OCI-LY7 (cell line): ENCODE data around the gene PLEKHA5. TPM values are rescaled to one million over a fixed set of nuclear protein-coding genes. Genes with fewer than 3 reads are reported as not detected.

Source experiments
- BruUV-seq: library from RNA; stranded (reverse); fragments of 400-500 nt; replicated peaks from 2 replicates; lab custom pipeline; 2021; lab: Mats Ljungman, UMichigan
- CTCF ChIA-PET: fragments of 300-600 bp; sonication (Branson Sonifier 250); formaldehyde crosslinking; loops from one replicate; lab custom pipeline; 2022; ENCODE audit warnings: antibody characterized with exemption; ENCODE audit not compliant: unreplicated experiment; lab: Charles Lee
- POLR2A ChIA-PET: fragments of 300-600 bp; sonication (Branson Sonifier 250); formaldehyde crosslinking; loops from one replicate; lab custom pipeline; 2022; ENCODE audit warnings: antibody characterized with exemption; lab: Charles Lee
- DNase-seq: peaks from one replicate; pipeline ENCODE4 v3.0.0-alpha.2; 2015; ENCODE audit warnings: low spot score
- H2AFZ ChIP-seq: fragments of 200-600 bp; sonication (generic), shearing (Covaris generic); 2 replicates; pipeline ENCODE4 v1.6.1; 2014; ENCODE audit warnings: mild to moderate bottlenecking, antibody characterized with exemption, low read length, moderate library complexity
- H3K27ac ChIP-seq: fragments of 200-600 bp; sonication (generic); 2 replicates; pipeline ENCODE4 v1.5.1; 2014; ENCODE audit warnings: mixed run types, low read depth, mild to moderate bottlenecking, moderate library complexity, low read length, inconsistent platforms; ENCODE audit not compliant: poor library complexity, severe bottlenecking
- H3K36me3 ChIP-seq: fragments of 200-600 bp; sonication (generic); 2 replicates; pipeline ENCODE4 v1.6.1; 2014; ENCODE audit warnings: mild to moderate bottlenecking, antibody characterized with exemption, low read length, moderate library complexity, mixed read lengths; ENCODE audit not compliant: insufficient read depth
- H3K4me1 ChIP-seq: fragments of 200-600 bp; sonication (generic); 2 replicates; pipeline ENCODE4 v1.5.1; 2014; ENCODE audit warnings: mild to moderate bottlenecking, low read length; ENCODE audit not compliant: insufficient read depth, poor library complexity, severe bottlenecking
- H3K4me2 ChIP-seq: fragments of 200-600 bp; sonication (generic); 2 replicates; pipeline ENCODE4 v1.6.1; 2014; ENCODE audit warnings: mild to moderate bottlenecking, low read length
- H3K4me3 ChIP-seq: fragments of 200-600 bp; sonication (generic); 2 replicates; pipeline ENCODE4 v1.5.1; 2014; ENCODE audit warnings: mild to moderate bottlenecking, low read depth, low read length; ENCODE audit not compliant: poor library complexity, severe bottlenecking
- H3K79me2 ChIP-seq: fragments of 200-600 bp; sonication (generic); 2 replicates; pipeline ENCODE4 v1.6.1; 2016; ENCODE audit warnings: low read depth, mild to moderate bottlenecking, low read length, moderate library complexity, mixed read lengths; ENCODE audit not compliant: insufficient read depth
- H3K9me2 ChIP-seq: fragments of 200-600 bp; sonication (generic); 2 replicates; pipeline ENCODE4 v1.6.1; 2016; ENCODE audit warnings: mild to moderate bottlenecking, low read length, mixed read lengths; ENCODE audit not compliant: insufficient read depth
- H3K9me3 ChIP-seq: fragments of 200-600 bp; sonication (generic); 2 replicates; pipeline ENCODE4 v1.6.1; 2014; ENCODE audit warnings: mild to moderate bottlenecking, mixed run types, low read length, mixed read lengths
- H4K20me1 ChIP-seq: fragments of 200-600 bp; sonication (generic); 2 replicates; pipeline ENCODE4 v1.6.1; 2014; ENCODE audit warnings: mild to moderate bottlenecking, antibody characterized with exemption, low read length, moderate library complexity, mixed read lengths; ENCODE audit not compliant: insufficient read depth
- EZH2phosphoT487 ChIP-seq: fragments of 200-600 bp; sonication (generic); IDR thresholded peaks from 2 replicates; pipeline ENCODE4 v1.6.1; 2018; ENCODE audit warnings: low read depth, borderline replicate concordance, mild to moderate bottlenecking, mixed run types, antibody characterized with exemption, low read length, moderate library complexity, mixed read lengths
- intact Hi-C: fragments of 100-400 bp; cut with micrococcal nuclease; formaldehyde crosslinking; loops from one replicate; pipeline ENCODE4 v1.10.0; 2022; ENCODE audit not compliant: unreplicated experiment
- total RNA-seq, 2 experiments: library from RNA; depleted of rRNA in 1 of 2; stranded (reverse); fragments of >200 nt in 1 of 2; shearing (Covaris generic) in 1 of 2; gene quantifications; 2 replicates each; pipeline ENCODE4 v1.2.3, GENCODE V29; 2014 to 2022
- TF ChIP-seq, protein P1 (sequence below): fragments of 200-600 bp; sonication (generic); conservative IDR thresholded peaks from 2 replicates; pipeline ENCODE4 v1.5.1; 2014; ENCODE audit warnings: mild to moderate bottlenecking, antibody characterized with exemption, low read length, moderate library complexity, mixed read lengths

Gene PLEKHA5
- total RNA-seq, 2 experiments from 2014 or later = 2.7 TPM; not detected in 1

GRCh38 chr12:19183121-19183838, 53.7 kb downstream of the PLEKHA5 start:
- POLR2A ChIA-PET = interaction anchor here (0.6 kb wide), 1 partner anchor 378 kb away, joined by 3 read pairs; no protein-coding TSS in a partner anchor
- no peaks in the 10 kb centered on the region for H3K9me3 ChIP-seq
- TF ChIP-seq, protein P1, sequence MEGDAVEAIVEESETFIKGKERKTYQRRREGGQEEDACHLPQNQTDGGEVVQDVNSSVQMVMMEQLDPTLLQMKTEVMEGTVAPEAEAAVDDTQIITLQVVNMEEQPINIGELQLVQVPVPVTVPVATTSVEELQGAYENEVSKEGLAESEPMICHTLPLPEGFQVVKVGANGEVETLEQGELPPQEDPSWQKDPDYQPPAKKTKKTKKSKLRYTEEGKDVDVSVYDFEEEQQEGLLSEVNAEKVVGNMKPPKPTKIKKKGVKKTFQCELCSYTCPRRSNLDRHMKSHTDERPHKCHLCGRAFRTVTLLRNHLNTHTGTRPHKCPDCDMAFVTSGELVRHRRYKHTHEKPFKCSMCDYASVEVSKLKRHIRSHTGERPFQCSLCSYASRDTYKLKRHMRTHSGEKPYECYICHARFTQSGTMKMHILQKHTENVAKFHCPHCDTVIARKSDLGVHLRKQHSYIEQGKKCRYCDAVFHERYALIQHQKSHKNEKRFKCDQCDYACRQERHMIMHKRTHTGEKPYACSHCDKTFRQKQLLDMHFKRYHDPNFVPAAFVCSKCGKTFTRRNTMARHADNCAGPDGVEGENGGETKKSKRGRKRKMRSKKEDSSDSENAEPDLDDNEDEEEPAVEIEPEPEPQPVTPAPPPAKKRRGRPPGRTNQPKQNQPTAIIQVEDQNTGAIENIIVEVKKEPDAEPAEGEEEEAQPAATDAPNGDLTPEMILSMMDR = no peak
- no peak for TF ChIP-seq EZH2phosphoT487
- H3K36me3 ChIP-seq = no peaks in the 10 kb centered on the region
- H3K27ac ChIP-seq = no peak overlapping the region
- intact Hi-C loops = loop anchor here (10.0 kb wide), 1 partner anchor 938 kb away; no protein-coding TSS in a partner anchor
- no peak overlapping the region for H3K4me2 ChIP-seq
- H3K9me2 ChIP-seq = no peaks in the 10 kb centered on the region
- no peak overlapping the region for H3K4me3 ChIP-seq
- CTCF ChIA-PET = no interaction called here
- H3K79me2 ChIP-seq = no peaks in the 10 kb centered on the region
- DNase-seq = no peak
- H3K4me1 ChIP-seq = no peaks in the 10 kb centered on the region
- H4K20me1 ChIP-seq = no peaks in the 10 kb centered on the region
- H2AFZ ChIP-seq = no peak overlapping the region
- BruUV-seq = no TSS peak

DNA sequence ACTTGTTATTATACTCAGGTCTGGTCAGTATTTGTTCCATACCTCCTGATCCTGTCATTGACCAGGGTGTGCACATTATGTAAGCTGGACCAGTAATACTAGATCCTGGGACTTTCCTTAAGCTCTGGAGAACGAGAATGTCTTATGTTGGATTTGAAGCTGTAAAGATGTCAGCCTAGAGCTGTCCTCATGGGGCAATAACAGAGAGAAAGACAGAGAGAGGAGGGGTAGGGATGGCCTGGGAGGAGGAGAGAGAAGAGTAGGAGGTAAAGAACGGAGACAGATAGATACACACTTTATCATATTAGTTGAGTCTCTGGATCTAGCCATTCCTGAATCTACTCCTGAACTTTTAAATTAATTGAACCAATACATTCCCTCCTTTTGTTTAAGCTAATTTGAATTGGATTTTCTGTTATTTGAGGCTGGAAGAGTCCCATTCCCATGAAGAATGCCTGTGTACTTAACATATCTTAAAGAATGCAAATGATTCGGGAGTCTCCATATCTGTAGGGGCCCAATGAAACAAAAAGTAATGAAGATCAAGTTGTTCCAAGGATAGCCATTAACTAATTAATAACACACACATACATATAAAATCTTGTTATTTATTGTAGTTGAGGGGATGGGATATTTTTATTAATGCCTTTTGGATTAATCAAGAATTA, 55.9 kb downstream of the PLEKHA5 start:
- no peak for DNase-seq
- Histone ChIP-seq H3K4me2 (no peak overlapping the region), H3K4me1 (no peaks in the 10 kb centered on the region), H3K4me3 (no peak overlapping the region), H4K20me1 (no peaks in the 10 kb centered on the region), H3K9me3 (no peaks in the 10 kb centered on the region), H3K9me2 (no peaks in the 10 kb centered on the region), H3K36me3 (no peaks in the 10 kb centered on the region), H3K79me2 (no peaks in the 10 kb centered on the region), H2AFZ (no peak overlapping the region), H3K27ac (no peak overlapping the region)
- CTCF ChIA-PET = interaction anchor here (0.9 kb wide), 1 partner anchor 8 kb away, joined by 3 read pairs; no protein-coding TSS in a partner anchor
- TF ChIP-seq, protein P1 = no peak
- TF ChIP-seq EZH2phosphoT487 = no peak
- POLR2A ChIA-PET = no interaction called here
- BruUV-seq = no TSS peak
- intact Hi-C loops = loop anchor here (5.0 to 10.0 kb wide), 2 partner anchors 323 to 941 kb away; no protein-coding TSS in a partner anchor
